Ishikawa (cell line): Measurements from ENCODE around the gene ELL2.

Experiments
- CEBPB ChIP-seq: IDR thresholded peaks from 2 replicates; pipeline ENCODE4 v1.6.1; 2012
- CREB1 ChIP-seq: IDR thresholded peaks from 2 replicates; pipeline ENCODE4 v1.6.1; 2012; ENCODE audit warnings: low read depth
- EGR1 ChIP-seq: IDR thresholded peaks from 2 replicates; pipeline ENCODE4 v1.6.1; 2012
- EP300 ChIP-seq: IDR thresholded peaks from 2 replicates; pipeline ENCODE4 v1.6.1; 2012; ENCODE audit warnings: borderline replicate concordance
- FOXM1 ChIP-seq: IDR thresholded peaks from 2 replicates; pipeline ENCODE4 v1.6.1; 2012; ENCODE audit warnings: low read depth, borderline replicate concordance
- MAX ChIP-seq: IDR thresholded peaks from 2 replicates; pipeline ENCODE4 v1.6.1; 2012
- NFIC ChIP-seq: IDR thresholded peaks from 2 replicates; pipeline ENCODE4 v1.6.1; 2012
- RAD21 ChIP-seq: IDR thresholded peaks from 2 replicates; pipeline ENCODE4 v1.6.1; 2012; ENCODE audit warnings: low read depth
- TAF1 ChIP-seq: IDR thresholded peaks from 2 replicates; pipeline ENCODE4 v1.6.1; 2012; ENCODE audit warnings: low read depth, mild to moderate bottlenecking
- TCF12 ChIP-seq: IDR thresholded peaks from 2 replicates; pipeline ENCODE4 v1.6.1; 2012; ENCODE audit warnings: low read depth
- TEAD4 ChIP-seq: IDR thresholded peaks from 2 replicates; pipeline ENCODE4 v1.6.1; 2012
- YY1 ChIP-seq: IDR thresholded peaks from 2 replicates; pipeline ENCODE4 v1.6.1; 2012; ENCODE audit warnings: low read depth
- ZBTB7A ChIP-seq: IDR thresholded peaks from 2 replicates; pipeline ENCODE4 v1.6.1; 2012; ENCODE audit warnings: low read depth
- TF ChIP-seq, protein P1 (sequence below): IDR thresholded peaks from 2 replicates; pipeline ENCODE4 v1.6.1; 2012
- TF ChIP-seq, protein P2 (sequence below): IDR thresholded peaks from 2 replicates; pipeline ENCODE4 v1.6.1; 2012; ENCODE audit warnings: low read depth, mild to moderate bottlenecking

ELL2 gene

DNA sequence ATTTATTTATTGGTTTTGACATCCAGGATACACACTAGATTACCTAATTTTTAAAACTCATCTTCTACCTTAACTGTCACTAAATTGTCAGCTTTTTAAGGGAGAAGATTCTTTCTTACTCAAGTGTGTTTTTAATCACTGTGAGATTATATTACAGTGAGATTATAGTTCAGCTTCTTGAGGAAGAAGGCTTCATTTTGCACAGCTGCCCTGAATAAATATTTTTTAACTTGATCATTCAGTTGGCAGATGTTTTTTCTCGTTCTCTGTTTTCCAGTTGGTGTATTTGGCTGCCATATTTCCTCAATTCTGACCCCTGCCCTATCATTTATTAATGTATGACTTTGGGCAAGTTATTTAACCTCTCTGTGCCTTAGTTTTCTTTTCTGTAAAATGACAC lies 15.0 kb upstream of the ELL2 start:
- no peak for TF ChIP-seq TCF12
- no peak for TF ChIP-seq FOXM1
- no peak for TF ChIP-seq EP300
- no peak for TF ChIP-seq NFIC
- TF ChIP-seq ZBTB7A, result no peak
- TF ChIP-seq RAD21, result no peak
- no peak for TF ChIP-seq TEAD4
- TF ChIP-seq YY1, result no peak
- TF ChIP-seq EGR1, result no peak
- no peak for TF ChIP-seq CREB1
- TF ChIP-seq TAF1, result no peak
- TF ChIP-seq, protein P1, sequence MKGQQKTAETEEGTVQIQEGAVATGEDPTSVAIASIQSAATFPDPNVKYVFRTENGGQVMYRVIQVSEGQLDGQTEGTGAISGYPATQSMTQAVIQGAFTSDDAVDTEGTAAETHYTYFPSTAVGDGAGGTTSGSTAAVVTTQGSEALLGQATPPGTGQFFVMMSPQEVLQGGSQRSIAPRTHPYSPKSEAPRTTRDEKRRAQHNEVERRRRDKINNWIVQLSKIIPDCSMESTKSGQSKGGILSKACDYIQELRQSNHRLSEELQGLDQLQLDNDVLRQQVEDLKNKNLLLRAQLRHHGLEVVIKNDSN, result no peak
- TF ChIP-seq CEBPB, result no peak
- TF ChIP-seq, protein P2, sequence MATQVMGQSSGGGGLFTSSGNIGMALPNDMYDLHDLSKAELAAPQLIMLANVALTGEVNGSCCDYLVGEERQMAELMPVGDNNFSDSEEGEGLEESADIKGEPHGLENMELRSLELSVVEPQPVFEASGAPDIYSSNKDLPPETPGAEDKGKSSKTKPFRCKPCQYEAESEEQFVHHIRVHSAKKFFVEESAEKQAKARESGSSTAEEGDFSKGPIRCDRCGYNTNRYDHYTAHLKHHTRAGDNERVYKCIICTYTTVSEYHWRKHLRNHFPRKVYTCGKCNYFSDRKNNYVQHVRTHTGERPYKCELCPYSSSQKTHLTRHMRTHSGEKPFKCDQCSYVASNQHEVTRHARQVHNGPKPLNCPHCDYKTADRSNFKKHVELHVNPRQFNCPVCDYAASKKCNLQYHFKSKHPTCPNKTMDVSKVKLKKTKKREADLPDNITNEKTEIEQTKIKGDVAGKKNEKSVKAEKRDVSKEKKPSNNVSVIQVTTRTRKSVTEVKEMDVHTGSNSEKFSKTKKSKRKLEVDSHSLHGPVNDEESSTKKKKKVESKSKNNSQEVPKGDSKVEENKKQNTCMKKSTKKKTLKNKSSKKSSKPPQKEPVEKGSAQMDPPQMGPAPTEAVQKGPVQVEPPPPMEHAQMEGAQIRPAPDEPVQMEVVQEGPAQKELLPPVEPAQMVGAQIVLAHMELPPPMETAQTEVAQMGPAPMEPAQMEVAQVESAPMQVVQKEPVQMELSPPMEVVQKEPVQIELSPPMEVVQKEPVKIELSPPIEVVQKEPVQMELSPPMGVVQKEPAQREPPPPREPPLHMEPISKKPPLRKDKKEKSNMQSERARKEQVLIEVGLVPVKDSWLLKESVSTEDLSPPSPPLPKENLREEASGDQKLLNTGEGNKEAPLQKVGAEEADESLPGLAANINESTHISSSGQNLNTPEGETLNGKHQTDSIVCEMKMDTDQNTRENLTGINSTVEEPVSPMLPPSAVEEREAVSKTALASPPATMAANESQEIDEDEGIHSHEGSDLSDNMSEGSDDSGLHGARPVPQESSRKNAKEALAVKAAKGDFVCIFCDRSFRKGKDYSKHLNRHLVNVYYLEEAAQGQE, result no peak
- no peak for TF ChIP-seq MAX

DNA sequence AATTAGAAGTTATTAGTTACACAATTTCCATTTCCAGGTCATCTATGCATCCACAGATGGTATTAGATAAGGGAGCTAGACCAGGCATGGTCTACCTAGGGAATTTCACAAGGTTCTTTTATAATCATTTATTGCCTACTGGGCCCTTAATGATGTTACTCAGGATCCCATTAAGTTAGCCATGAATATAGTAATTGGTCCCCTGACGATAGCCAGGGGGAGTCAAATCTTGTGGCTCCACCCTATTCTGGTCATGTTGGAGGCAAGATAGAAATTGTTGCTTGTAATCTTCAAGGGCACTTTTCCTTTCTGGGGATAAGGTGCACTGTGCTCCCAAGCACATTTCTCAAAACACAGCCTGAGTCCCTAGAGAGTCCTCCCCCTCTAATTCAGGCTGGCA lies 14.1 kb upstream of the ELL2 start:
- TF ChIP-seq TEAD4 (no peak), CREB1 (no peak), NFIC (no peak), EGR1 (no peak), YY1 (no peak), EP300 (no peak), FOXM1 (no peak), ZBTB7A (no peak), MAX (no peak), CEBPB (no peak), TCF12 (no peak), RAD21 (no peak)
- TF ChIP-seq, protein P1, result no peak

- no peak for TF ChIP-seq EP300
- no peak for TF ChIP-seq NFIC
- no peak for TF ChIP-seq CEBPB
- no peak for TF ChIP-seq ZBTB7A
- no peak for TF ChIP-seq TCF12
- no peak for TF ChIP-seq TEAD4
- TF ChIP-seq RAD21, result no peak
- no peak for TF ChIP-seq MAX
- TF ChIP-seq CREB1, result no peak
- TF ChIP-seq FOXM1, result no peak
- TF ChIP-seq TAF1, result no peak
- TF ChIP-seq EGR1, result no peak
- no peak for TF ChIP-seq YY1
- TF ChIP-seq, protein P2, result no peak
- TF ChIP-seq, protein P1, result no peak
Observed at GRCh38 chr5:95973793-95974325, 12.2 kb upstream of the ELL2 start.

- no peak for TF ChIP-seq YY1
- no peak for TF ChIP-seq RAD21
- no peak for TF ChIP-seq CEBPB
- TF ChIP-seq EP300, result no peak
- TF ChIP-seq CREB1, result no peak
- TF ChIP-seq EGR1, result no peak
Observed at GRCh38 chr5:95972196-95972595, 10.5 kb upstream of the ELL2 start.

DNA sequence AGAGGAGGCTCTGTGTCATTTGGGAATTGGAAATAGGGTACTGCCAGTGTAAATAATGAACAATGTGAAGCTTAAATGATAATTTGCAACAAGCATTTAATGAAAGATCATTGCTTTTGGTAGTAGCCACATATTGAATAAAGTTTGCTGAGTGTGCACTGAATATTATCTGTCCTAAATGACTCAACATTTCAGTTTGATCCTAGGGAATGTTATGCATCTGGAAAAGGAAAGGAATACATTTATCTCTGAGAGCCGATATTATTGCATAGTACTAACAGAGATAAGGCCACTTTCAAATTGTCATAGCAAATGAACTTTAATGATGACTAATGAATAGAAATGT lies 8.7 kb upstream of the ELL2 start:
- TF ChIP-seq MAX (no peak), FOXM1 (no peak), RAD21 (no peak), NFIC (no peak), TAF1 (no peak), EGR1 (no peak), EP300 (no peak), ZBTB7A (no peak), TEAD4 (no peak), YY1 (no peak)
